ENCODE data around the gene NR1D1.

DNA sequence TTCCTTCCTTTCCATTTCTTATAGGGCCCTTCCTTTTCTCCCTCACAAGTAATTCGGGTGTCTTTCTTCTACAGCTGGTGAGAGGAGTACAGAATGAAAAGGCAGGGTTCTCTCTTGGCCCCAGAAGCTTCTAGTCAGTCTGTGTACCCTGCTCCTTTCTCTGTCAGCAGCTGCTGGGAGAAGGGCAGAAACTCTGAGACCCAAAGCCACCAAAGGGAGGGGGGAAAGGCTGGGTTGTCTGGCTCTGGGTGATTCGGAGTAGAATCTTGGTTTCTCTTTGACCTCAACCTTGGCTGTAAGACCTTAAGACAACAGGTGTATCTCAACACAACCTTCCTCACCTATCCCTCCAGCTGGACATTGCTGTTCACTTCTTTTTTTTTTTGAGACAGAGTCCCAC lies 3.3 kb upstream of the NR1D1 start:
- TF ChIP-seq, protein P1, sequence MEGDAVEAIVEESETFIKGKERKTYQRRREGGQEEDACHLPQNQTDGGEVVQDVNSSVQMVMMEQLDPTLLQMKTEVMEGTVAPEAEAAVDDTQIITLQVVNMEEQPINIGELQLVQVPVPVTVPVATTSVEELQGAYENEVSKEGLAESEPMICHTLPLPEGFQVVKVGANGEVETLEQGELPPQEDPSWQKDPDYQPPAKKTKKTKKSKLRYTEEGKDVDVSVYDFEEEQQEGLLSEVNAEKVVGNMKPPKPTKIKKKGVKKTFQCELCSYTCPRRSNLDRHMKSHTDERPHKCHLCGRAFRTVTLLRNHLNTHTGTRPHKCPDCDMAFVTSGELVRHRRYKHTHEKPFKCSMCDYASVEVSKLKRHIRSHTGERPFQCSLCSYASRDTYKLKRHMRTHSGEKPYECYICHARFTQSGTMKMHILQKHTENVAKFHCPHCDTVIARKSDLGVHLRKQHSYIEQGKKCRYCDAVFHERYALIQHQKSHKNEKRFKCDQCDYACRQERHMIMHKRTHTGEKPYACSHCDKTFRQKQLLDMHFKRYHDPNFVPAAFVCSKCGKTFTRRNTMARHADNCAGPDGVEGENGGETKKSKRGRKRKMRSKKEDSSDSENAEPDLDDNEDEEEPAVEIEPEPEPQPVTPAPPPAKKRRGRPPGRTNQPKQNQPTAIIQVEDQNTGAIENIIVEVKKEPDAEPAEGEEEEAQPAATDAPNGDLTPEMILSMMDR (IDR thresholded peaks at IDR 0.05), result no peak
- no peak for TF ChIP-seq POLR2A (IDR thresholded peaks at IDR 0.05)

Data from body of pancreas (tissue), 4 donors.